ENCODE data around the gene FAAP20. TPM values are rescaled to one million over a fixed set of nuclear protein-coding genes. Genes with fewer than 3 reads are reported as not detected.
"Not testable (repeated sequence)": the region's sequence is repeated elsewhere in the genome, so short reads cannot be mapped to it uniquely, and the experiment has no call there.

Gene FAAP20
- polyA plus RNA-seq, 4 donors, result 24.4 to 76.3 (median 60.8) TPM

DNA sequence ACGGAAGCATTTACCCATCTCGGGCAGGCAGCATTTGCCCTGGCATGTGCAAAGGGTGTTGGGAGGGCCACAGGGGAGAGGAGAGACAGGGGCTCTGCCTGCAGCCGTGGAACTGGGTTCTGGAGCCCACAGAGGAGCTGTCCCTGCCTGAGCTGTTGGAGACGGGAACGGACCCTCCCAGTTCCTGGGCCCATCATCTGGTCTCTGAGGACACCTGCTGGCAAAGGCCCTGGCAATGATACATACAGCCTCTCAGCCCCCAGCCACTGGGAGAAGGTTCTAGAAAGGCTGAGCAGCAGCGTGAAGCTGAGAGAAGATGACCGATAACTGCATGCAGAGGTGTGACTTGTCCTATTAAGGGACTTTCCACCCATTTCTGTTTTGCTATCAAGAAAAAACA, 31.4 kb downstream of the FAAP20 start:
- DNase-seq (ENCODE audit: low read depth in 4 of 4, low spot score in 2 of 4), result no peak

DNA sequence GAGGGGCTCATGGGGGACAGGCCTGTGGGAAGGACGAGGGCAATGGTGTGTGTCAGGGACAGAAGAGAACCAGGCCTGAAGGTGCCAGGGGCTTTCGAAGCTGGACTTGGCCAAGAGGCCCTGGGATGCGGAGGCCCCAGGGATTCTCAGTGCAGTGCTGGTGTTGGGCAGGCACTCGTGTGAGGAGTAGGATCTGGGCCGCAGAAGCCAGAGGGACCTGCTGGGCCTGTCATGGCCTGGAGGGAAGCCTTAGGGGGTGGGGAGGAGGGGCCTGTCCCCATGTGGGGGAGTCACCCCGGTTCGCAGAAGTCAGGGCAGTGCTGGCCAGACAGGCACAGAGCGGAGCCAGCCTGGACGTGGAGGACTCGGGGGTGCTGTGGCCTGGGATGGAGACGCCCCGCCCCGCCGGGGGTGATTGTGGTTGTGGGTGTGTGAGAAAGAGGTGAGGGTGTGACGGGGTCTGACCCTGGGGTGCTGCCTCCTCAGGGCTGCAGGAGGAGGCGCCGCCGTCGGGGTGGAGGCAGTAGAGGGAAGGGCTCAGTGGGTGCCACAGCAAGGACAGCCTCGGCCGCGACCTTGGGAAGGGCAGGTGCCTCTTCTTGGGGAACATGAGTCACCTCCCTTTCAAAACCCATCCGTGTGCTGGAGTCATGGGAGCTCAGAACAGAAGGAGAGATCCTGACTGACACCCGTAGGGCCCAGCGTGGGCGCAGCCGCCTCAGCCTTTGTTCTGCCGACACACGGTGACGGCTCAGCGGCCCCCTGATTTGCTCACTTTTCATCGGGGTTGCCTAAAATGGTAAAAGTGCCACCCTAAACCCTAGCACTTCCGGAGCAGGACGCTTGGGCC, 33.9 kb downstream of the FAAP20 start:
- no peak for DNase-seq (ENCODE audit: low read depth in 4 of 4, low spot score in 2 of 4)

DNA sequence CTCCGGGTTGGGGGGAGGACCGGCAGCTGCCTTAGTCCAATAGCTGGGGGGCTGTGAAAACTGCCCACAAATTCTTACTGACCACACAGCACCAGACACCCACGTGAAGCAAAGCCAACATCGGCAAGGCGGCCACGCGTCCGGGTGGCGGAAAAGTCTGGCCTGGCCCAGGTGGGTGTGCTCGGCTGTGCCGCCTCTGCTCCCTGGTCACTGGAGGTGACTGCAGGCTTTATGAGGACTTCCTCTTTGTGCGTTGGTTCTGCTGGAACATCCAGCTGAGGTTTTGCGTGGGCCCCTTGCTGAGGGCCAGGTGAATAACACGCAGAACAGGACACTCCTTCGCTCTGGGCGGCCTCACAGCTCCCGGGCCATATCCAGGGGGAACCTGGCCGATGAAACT, 35.4 kb downstream of the FAAP20 start:
- DNase-seq (ENCODE audit: low read depth in 4 of 4, low spot score in 2 of 4), result no peak

DNA sequence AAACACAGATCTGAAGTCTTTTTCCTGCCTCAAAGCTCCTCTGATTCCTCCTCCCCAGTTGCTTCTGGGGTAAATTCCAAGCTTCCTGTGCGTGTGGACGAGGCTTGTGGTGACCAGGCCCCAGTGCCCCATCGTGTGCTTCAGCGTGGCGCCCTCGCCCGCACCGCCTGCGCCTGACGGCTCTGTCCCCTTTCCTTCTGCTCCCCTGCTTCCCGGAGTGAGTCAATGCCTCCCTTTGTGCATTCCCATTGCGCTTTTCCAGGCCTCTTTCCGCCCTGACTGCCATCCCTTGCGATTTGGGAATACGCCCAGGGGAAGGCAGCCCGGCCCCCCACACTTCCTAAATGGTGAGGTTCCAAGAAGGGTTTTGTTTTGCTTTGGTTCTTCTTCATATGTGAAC, 36.3 kb downstream of the FAAP20 start:
- DNase-seq (ENCODE audit: low read depth in 4 of 4, low spot score in 2 of 4), result no peak

DNA sequence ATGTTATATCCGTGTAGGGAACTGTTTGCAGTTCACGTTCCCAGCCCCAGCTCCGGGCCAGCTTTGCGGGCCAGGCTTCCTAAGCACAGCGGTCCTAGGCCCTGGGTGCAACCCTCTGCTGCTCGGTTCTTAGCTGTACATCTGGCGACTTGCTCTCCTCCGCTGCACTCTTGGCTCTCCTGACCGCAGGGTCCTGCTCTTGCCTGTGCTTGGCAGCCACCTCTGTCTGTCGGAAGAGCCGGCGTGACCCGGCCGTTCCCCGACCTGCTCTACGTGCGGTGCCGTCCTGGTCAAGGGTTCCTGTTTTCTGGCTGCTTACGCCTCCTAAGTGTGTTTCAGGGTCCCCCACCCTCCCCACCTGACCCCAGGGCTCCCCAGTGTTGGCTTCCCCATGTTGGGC, 36.7 kb downstream of the FAAP20 start:
- DNase-seq (ENCODE audit: low read depth in 4 of 4, low spot score in 2 of 4), result no peak

DNA sequence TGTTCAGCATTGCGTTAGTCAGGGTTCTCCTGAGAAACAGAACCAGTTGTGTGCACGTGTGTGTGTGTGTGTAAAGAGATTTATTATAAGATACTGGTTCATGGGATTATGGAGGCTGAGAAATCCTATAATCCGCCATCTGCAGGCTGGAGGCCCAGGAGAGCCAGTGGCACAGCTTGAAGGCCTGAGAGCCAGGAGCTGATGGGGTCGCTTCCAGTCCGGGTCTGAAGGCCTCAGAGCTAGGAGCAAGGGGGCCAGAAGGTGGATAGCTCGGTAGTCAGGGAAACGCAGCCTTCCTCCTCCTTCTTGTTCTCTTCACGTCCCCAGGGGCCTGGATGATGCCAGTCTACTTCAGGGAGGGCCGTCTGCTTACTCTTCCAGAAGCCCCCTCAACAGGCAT, 37.7 kb downstream of the FAAP20 start:
- no peak for DNase-seq (ENCODE audit: low read depth in 4 of 4, low spot score in 2 of 4)

DNA sequence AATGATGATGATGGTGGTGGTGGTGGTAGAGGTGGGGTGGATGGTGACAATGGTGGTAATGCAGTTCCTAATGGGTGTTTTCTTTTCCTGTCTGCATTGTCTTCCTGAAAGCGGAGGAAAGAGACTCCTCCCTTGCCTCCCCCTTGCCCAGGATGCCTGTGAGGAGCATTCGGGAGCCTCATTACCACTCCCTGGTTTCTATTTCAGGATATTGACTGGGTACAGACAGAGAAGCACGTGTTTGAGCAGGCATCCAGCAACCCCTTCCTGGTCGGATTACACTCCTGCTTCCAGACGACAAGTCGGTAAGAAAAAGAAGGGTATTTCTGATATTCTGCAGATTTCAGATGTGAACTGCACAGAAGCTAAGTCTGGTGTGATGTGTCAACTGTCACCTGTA, 38.8 kb downstream of the FAAP20 start:
- DNase-seq (ENCODE audit: low read depth in 4 of 4, low spot score in 2 of 4), result no peak

DNA sequence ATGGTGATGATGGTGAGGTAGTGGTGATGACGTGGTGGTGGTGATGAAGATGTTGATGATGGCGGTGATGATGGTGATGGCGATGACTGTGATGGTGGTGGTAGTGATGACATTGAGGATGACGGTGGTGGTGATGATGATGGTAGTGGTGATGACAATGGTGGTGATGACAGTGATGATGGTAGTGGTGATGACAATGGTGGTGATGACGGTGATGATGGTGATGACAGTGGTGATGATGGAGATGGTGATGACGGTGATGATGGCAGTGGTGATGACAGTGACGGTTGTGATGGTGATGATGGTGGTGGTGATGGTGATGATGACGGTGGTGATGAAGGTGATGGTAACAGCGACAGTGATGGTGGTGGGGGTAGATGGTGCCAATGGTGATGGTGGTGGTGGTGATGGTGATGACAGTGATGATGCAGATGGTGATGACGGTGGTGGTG, 39.4 kb downstream of the FAAP20 start:
- no peak for DNase-seq (ENCODE audit: low read depth in 4 of 4, low spot score in 2 of 4)

DNA sequence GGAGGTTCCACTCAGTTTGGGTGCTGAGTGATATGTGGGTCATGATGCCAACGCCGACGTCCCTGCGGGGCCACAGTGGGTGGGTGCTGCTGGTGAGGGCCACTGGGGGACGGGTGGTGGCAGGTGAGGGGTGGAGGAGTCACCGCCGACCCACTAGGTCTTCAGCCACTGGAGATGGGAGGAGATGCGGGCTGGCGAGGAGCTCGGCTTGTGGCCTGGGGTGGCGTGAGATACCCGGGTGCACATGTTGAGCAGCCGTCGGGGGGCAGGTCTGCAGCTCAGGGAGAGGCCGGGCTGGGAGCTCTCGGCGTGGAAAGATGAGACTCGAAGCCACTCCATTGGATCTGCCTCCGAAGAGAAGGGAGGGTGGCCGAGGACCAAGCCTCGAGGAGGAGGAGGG, 40.5 kb downstream of the FAAP20 start:
- DNase-seq (ENCODE audit: low read depth in 4 of 4, low spot score in 2 of 4), result no peak

DNA sequence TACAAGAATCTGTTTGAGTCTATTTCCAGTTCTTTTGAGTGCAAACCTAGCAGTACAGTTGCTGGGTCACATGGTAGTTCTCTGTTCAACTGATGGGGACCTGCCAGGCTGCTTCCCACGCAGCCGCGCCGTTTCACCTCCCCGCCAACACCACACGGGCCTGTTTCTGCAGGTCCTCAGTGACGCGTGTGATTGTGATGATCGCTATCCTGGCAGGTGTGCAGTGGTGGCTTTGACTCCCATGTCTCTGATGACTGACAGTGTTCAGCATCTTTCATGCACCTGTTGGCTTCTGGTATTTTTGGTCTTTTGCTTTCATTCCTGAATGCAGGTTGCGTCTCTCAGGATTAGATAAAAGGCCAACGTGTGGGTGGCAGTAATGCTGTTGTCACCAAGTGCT, 41.6 kb downstream of the FAAP20 start:
- no peak for DNase-seq (ENCODE audit: low read depth in 4 of 4, low spot score in 2 of 4)

DNA sequence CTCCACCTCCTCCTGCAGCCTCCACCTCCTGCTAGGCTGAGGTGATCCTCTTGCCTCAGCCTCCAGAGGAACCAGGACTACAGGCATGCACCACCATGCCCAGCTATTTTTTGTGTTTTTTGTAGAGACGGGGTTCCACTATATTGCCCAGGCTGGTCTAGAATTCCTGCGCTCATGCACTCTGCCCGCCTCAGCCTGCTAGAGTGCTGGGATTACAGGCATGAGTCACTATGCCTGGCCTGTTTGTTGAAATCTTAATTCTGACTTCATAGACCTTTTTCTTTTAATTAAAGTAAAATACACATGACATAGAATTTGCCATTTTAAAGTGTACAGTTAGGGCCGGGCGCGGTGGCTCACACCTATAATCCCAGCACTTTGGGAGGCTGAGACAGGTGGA, 42.7 kb downstream of the FAAP20 start:
- no peak for DNase-seq (ENCODE audit: low read depth in 4 of 4, low spot score in 2 of 4)

DNA sequence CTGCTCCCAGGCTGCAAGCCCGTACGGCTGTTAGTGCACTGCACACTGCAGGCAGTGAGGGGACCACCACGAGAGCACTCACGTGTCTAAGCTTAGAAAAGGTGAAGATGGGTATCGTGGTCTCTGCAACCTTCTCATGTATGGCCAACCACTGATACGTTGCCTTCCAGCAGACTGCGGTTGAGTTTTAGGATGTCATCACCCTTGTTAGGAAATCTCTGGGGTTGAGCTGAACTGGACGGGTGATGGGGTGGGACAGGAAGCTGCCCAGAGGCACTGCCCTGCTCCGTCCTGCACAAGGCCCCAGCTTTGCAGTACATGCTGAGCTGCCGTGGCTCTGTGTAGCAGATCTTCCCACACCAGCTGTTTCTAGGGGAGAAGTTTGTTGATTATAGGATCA, 43.3 kb downstream of the FAAP20 start:
- DNase-seq (ENCODE audit: low read depth in 4 of 4, low spot score in 2 of 4), result no peak

DNA sequence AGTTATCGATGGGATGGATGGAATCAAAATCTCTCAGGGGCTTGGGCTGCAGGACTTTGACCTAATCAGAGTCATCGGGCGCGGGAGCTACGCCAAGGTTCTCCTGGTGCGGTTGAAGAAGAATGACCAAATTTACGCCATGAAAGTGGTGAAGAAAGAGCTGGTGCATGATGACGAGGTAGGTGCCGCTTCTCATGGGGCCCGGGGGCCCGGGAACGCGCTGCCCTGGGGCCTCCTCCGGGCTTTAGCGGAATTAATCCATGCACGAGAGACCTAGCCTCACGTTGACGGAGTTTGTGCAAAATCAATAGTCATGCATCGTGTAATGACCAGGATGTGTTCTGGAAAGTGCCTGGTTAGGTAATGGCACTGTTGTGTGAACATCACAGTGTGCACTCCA, 43.8 kb downstream of the FAAP20 start:
- DNase-seq (ENCODE audit: low read depth in 4 of 4, low spot score in 2 of 4), result no peak

DNA sequence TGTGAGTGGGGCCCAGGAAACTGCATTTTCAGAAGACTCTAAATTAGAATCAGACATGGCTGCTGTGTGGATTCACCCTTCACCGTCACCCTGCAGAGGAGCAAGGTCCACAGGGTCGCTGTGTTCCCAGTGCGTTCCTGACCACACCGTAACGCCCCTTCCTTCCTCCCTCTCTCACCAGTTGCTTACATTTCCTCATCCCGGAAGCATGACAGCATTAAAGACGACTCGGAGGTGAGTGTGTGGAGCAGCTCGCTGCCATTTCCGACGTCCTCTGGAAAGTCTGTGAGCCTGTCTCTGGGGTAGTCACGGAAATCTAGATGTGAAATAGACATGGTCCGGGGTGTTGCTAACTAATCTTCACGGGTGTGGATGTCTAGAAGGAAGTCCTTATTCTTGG, 45.9 kb downstream of the FAAP20 start:
- no peak for DNase-seq (ENCODE audit: low read depth in 4 of 4, low spot score in 2 of 4)

DNA sequence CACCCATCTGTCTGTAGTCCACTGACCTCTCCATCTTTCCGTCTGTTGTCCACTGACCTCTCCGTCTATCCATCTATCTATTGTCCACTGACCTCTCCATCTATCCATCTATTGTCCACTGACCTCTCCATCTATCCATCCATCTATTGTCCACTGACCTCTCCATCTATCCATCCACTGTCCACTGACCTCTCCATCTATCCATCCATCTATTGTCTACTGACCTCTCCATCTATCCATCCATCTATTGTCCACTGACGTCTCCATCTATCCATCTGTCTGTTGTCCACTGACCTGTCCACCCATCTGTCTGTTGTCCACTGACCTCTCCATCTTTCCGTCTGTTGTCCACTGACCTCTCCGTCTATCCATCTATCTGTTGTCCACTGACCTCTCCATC, 46.7 kb downstream of the FAAP20 start:
- DNase-seq (ENCODE audit: low read depth in 4 of 4, low spot score in 2 of 4), result not testable (repeated sequence)

DNA sequence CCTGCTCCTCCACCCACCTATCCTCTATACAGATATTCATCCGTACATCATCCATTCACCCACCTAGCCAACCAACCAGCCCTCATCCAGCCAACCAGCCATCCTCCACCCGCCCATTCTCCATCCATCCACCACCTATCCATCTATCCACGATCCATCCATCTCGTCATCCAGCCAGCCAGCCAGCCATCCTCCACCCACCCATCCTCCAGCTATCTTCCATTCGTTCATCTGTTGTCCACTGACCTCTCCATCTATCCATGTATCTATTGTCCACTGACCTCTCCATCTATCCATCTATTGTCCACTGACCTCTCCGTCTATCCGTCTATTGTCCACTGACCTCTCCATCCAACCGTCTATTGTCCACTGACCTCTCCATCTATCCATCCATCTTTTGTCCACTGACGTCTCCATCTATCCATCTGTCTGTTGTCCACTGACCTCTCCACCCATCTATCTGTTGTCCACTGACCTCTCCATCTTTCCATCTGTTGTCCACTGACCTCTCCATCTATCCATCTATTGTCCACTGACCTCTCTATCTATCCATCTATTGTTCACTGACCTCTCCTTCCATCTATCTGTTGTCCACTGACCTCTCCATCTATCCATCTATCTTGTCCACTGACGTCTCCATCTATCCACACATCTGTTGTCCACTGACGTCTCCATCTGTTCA, 47.6 kb downstream of the FAAP20 start:
- no peak for DNase-seq (ENCODE audit: low read depth in 4 of 4, low spot score in 2 of 4)

DNA sequence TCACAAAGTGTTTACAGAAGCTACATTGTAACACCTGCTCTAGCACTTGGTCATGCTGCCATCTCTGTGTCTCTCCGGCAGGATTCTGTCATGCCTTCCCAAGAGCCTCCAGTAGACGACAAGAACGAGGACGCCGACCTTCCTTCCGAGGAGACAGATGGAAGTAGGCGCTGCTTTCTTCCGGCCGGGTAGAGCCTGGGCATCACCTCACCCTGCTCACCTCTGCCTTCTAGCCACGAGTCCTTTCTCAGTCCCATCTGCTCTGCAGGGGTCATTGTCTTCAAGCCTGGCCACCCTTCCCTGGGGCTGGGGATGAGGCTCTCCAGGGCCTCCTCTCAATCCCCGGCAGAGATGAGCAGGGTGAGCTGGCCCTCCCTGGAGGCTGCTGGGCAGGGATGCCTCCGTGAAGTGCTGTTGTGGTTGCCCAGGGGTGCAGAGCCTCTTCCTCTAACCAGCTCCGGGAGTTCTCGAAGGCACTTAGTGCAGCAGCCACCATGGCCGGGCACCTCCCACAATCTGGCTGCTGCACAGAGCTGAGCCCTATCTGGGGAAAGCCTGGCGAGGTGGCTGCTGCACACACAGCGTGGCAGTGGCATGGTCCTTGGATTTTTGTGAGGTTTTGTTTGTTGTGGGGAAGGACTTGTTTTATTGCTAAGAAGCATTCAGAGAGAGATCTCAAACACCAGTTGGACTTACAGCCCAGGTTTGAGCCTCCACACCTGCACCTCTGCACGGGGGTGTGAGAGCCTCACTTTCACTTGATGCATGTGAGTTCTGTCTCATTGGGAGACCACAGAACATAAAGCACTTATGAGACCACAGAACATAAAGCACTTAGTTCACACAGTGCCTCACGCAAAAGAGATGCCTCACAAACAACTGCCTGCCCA, 48.4 kb downstream of the FAAP20 start:
- DNase-seq (ENCODE audit: low read depth in 4 of 4, low spot score in 2 of 4), result no peak

DNA sequence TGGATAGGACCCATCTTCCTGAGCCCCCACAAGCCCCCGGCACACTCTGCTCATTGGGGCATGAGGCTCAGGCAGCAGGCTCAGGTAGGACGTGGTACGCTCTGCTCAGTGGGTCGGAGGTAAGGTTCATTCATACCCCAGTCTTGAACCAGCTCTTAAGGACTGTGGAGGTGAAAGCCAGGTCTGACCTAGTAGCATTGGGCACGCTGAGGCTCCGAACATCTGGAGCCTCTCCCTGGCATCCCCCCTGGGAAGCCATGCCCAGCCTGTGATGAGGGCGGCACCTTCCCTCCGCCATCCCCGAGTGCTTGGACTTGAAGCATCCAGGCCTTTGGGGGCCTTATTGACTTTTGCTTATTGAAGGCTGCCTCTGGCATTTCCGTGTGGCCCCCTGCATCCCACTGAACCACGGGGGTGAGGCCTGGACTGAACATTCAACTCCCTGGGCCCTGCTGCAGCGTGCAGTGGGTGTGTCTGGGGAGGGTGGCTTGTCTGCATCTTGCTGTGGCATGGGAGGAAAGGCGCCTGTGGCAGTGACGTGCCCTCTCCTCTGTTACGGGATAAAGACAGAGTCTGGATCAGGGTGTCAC, 50.0 kb downstream of the FAAP20 start:
- DNase-seq (ENCODE audit: low read depth in 4 of 4, low spot score in 2 of 4), result no peak

DNA sequence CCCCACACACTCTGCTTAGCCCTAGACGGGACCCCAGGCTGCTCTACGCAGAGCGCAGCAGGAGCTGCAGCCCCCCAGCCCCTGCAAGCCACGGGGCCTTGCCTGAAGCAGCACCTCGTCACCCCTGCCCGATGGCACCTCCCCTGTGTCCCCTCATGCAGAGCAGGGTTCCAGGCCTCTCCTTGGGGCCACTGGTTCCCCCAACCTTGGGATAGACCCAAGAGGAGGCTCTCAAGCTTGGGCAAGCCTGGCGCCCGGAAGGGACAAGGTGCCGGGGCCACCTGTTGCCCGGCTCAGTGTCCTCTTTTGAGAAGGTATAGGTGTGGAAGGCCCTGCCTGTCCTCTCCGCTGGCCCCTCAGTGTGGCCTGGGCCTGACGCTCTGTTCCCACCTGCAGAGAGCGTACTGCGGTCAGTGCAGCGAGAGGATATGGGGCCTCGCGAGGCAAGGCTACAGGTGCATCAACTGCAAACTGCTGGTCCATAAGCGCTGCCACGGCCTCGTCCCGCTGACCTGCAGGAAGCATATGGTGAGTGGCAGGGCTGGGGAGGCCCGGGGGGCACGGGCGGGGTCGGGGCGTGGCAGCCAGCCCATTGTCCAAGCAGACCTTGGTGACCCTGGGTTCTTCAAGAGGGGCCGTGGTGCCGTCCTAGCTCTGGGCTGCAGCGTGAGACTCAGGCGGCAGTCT, 50.6 kb downstream of the FAAP20 start:
- DNase-seq (ENCODE audit: low read depth in 4 of 4, low spot score in 2 of 4), result no peak

DNA sequence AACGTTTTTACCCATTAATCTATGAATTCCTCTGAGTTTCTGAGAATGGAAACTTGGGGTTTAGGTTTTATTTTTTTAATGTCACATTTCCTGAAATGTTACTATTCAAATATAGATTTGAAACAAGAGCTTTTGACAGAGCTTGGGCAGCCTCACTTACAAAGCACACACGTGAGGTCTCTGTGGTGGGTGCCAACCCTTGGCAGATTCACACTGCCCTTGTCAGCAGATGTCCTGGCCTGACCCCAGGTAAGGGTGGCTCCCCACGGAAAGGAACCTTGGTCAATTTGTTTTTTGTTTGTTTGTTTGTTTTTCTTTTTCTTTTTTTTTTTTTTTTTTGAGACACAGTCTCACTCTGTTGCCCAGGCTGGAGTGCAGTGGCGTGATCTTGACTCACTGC, 53.5 kb downstream of the FAAP20 start:
- no peak for DNase-seq (ENCODE audit: low read depth in 4 of 4, low spot score in 2 of 4)
